ENCODE data around the gene SLC15A4. TPM values are rescaled to one million over a fixed set of nuclear protein-coding genes. Genes with fewer than 3 reads are reported as not detected.

Gene SLC15A4
- total and polyA plus RNA-seq, 2 of the 13 experiments (the other 11 are each of a cell fraction or from before 2014, with no cell fraction given), result 17.3 to 22.7 TPM

DNA sequence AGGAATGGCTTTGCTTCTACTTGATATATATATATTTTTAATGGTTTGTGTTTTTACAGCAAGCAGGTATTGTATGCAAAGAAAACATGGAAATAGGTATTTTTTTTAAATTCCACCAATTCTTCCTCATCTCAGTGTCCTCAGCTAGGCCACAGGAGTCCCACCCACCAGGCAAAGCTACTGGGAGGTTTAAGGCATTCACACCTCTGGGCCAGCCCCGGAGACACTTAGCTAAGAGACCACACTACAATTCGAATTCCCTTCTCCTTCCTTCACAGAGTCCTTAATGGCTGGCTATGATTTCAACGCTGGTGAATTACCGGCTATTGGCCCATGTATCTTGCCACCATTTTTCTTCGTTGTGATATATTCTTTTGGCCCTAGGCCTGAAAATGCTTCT lies 71.4 kb downstream of the SLC15A4 start:
- H3K4me1 ChIP-seq (ENCODE audit: insufficient read depth, low read length), result no peaks in the 10 kb centered on the region
- no peak overlapping the region for H3K4me2 ChIP-seq (ENCODE audit: low read depth, low read length)
- H3K79me2 ChIP-seq (ENCODE audit: insufficient read depth, low read length), result no peaks in the 10 kb centered on the region
- no peaks in the 10 kb centered on the region for H3K9me3 ChIP-seq (ENCODE audit: low read length)
- in situ Hi-C loops (cut with HindIII; ENCODE audit: extremely low pct_ligation_motif_present, low pct_unique_long_range_greater_than_20kb) (no loop called here), intact Hi-C loops (cut with micrococcal nuclease; ENCODE audit: unreplicated experiment) (no loop called here)
- DNase-seq (ENCODE audit: low spot score) (no peak), FAIRE-seq (no peak), ATAC-seq (no peak)
- ChIA-PET CTCF (ENCODE audit: low intra/inter-chr PET ratio, low total read pairs) (no interaction called here), POLR2A (no interaction called here)
- no peaks in the 10 kb centered on the region for H3K36me3 ChIP-seq (replicated peaks in 1 of 2; ENCODE audit: control insufficient read depth in 1 of 2, insufficient read depth in 2 of 2, low read length in 2 of 2)
- no peak overlapping the region for H2AFZ ChIP-seq (ENCODE audit: low read length)
- H3K27ac ChIP-seq (ENCODE audit: extremely low read length, insufficient read depth, low read length), result no peak overlapping the region
- peaks cover 0 to 13% of the 10 kb centered on the region in 2 experiments; a peak in 3 of 5 replicates for H3K27me3 ChIP-seq (ENCODE audit: control insufficient read depth in 1 of 2, insufficient read depth in 2 of 2, low read length in 2 of 2)
- WGBS (ENCODE audit: low lambda C conversion rate), result 19% methylated on average over 5 of the region's 5 CpGs
- no peaks in the 10 kb centered on the region for H4K20me1 ChIP-seq (ENCODE audit: insufficient read depth, low read length)
- H3K9ac ChIP-seq (ENCODE audit: insufficient read depth, low read depth, low read length), result no peak overlapping the region
- H3K4me3 ChIP-seq (replicated peaks in 1 of 3; ENCODE audit: insufficient read depth in 1 of 3, low read depth in 2 of 3, low read length in 3 of 3), result no peak overlapping the region
- BruUV-seq (replicated peaks), result no TSS peak
- no peak for TF ChIP-seq ZFP36L1 (CRISPR knock-in tag; IDR thresholded peaks at IDR 0.05)
- no peak for TF ChIP-seq MBNL3 (CRISPR knock-in tag; conservative IDR thresholded peaks at IDR 0.05)
- TF ChIP-seq TEAD2 (CRISPR knock-in tag; IDR thresholded peaks at IDR 0.05), result no peak
- TF ChIP-seq ZFP36 (IDR thresholded peaks at IDR 0.05; ENCODE audit: borderline replicate concordance, low read depth, low read length, partially characterized antibody), result no peak
- TF ChIP-seq NR2F2 (IDR thresholded peaks at IDR 0.05; ENCODE audit: borderline replicate concordance, low read depth), result no peak
- no peak for TF ChIP-seq MLLT10 (CRISPR knock-in tag; IDR thresholded peaks at IDR 0.05)
- TF ChIP-seq, protein P1, sequence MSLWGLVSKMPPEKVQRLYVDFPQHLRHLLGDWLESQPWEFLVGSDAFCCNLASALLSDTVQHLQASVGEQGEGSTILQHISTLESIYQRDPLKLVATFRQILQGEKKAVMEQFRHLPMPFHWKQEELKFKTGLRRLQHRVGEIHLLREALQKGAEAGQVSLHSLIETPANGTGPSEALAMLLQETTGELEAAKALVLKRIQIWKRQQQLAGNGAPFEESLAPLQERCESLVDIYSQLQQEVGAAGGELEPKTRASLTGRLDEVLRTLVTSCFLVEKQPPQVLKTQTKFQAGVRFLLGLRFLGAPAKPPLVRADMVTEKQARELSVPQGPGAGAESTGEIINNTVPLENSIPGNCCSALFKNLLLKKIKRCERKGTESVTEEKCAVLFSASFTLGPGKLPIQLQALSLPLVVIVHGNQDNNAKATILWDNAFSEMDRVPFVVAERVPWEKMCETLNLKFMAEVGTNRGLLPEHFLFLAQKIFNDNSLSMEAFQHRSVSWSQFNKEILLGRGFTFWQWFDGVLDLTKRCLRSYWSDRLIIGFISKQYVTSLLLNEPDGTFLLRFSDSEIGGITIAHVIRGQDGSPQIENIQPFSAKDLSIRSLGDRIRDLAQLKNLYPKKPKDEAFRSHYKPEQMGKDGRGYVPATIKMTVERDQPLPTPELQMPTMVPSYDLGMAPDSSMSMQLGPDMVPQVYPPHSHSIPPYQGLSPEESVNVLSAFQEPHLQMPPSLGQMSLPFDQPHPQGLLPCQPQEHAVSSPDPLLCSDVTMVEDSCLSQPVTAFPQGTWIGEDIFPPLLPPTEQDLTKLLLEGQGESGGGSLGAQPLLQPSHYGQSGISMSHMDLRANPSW (CRISPR knock-in tag; IDR thresholded peaks at IDR 0.05; ENCODE audit: borderline replicate concordance), result no peak
- TF ChIP-seq NFATC3 (CRISPR knock-in tag; IDR thresholded peaks at IDR 0.05), result no peak
- no peak for TF ChIP-seq HIVEP1 (CRISPR knock-in tag; IDR thresholded peaks at IDR 0.05)
- TF ChIP-seq, protein P2, sequence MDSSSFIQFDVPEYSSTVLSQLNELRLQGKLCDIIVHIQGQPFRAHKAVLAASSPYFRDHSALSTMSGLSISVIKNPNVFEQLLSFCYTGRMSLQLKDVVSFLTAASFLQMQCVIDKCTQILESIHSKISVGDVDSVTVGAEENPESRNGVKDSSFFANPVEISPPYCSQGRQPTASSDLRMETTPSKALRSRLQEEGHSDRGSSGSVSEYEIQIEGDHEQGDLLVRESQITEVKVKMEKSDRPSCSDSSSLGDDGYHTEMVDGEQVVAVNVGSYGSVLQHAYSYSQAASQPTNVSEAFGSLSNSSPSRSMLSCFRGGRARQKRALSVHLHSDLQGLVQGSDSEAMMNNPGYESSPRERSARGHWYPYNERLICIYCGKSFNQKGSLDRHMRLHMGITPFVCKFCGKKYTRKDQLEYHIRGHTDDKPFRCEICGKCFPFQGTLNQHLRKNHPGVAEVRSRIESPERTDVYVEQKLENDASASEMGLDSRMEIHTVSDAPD (CRISPR knock-in tag; IDR thresholded peaks at IDR 0.05), result no peak
- TF ChIP-seq, protein P3, sequence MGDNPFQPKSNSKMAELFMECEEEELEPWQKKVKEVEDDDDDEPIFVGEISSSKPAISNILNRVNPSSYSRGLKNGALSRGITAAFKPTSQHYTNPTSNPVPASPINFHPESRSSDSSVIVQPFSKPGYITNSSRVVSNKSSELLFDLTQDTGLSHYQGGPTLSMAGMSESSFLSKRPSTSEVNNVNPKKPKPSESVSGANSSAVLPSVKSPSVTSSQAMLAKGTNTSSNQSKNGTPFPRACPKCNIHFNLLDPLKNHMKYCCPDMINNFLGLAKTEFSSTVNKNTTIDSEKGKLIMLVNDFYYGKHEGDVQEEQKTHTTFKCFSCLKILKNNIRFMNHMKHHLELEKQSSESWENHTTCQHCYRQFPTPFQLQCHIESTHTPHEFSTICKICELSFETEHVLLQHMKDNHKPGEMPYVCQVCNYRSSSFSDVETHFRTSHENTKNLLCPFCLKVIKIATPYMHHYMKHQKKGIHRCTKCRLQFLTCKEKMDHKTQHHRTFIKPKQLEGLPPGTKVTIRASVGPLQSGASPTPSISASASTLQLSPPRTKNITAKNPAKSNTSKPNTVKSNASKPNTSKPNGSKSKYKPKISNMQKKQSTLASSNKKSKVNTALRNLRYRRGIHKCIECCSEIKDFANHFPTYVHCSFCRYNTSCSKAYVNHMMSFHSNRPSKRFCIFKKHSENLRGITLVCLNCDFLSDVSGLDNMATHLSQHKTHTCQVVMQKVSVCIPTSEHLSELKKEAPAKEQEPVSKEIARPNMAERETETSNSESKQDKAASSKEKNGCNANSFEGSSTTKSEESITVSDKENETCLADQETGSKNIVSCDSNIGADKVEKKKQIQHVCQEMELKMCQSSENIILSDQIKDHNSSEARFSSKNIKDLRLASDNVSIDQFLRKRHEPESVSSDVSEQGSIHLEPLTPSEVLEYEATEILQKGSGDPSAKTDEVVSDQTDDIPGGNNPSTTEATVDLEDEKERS (CRISPR knock-in tag; IDR thresholded peaks at IDR 0.05), result no peak
- no peak for TF ChIP-seq ZSCAN25 (CRISPR knock-in tag; IDR thresholded peaks at IDR 0.05)
- TF ChIP-seq SRF (IDR thresholded peaks at IDR 0.05; ENCODE audit: low read depth, low read length), result no peak
- TF ChIP-seq, protein P4, sequence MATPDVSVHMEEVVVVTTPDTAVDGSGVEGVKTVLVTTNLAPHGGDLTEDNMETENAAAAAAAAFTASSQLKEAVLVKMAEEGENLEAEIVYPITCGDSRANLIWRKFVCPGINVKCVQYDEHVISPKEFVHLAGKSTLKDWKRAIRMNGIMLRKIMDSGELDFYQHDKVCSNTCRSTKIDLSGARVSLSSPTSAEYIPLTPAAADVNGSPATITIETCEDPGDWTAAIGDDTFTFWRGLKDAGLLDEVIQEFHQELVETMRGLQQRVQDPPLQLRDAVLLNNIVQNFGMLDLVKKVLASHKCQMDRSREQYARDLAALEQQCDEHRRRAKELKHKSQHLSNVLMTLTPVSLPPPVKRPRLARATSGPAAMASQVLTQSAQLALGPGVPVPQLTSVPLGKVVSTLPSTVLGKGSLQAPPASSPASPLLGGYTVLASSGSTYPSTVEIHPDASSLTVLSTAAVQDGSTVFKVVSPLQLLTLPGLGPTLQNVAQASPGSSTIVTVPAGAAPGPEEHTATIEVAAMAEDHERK (CRISPR knock-in tag; IDR thresholded peaks at IDR 0.05; ENCODE audit: low read depth), result no peak
- no peak for TF ChIP-seq RXRA (CRISPR knock-in tag; IDR thresholded peaks at IDR 0.05)
- TF ChIP-seq NFRKB (IDR thresholded peaks at IDR 0.05), result no peak
